ENCODE results near the gene NCOA1. TPM values are rescaled to one million over a fixed set of nuclear protein-coding genes. Genes with fewer than 3 reads are reported as not detected.
"Not testable (repeated sequence)": the region's sequence is repeated elsewhere in the genome, so short reads cannot be mapped to it uniquely, and the experiment has no call there.

NCOA1 gene
- total RNA-seq, 1 donor from 2014 or later, result 20.1 TPM

GRCh38 chr2:24579053-24579803 lies 88.2 kb downstream of the NCOA1 start:
- Mint-ChIP-seq H3K4me3 (no peak overlapping the region), H3K36me3 (ENCODE audit: low read depth) (peaks cover 20% of the 10 kb centered on the region), H3K27me3 (ENCODE audit: low read depth) (no peaks in the 10 kb centered on the region), H3K27ac (ENCODE audit: unreplicated experiment) (no peak overlapping the region), H3K4me1 (peaks cover 36% of the 10 kb centered on the region), H3K9me3 (peaks cover 11% of the 10 kb centered on the region)
- no peak for DNase-seq (ENCODE audit: low read depth, low spot score)
- TF ChIP-seq CTCF (conservative IDR thresholded peaks at IDR 0.05), result no peak

GRCh38 chr2:24580561-24580960 lies 89.5 kb downstream of the NCOA1 start:
- H3K27me3 Mint-ChIP-seq (ENCODE audit: low read depth), result no peaks in the 10 kb centered on the region
- no peak for TF ChIP-seq CTCF (conservative IDR thresholded peaks at IDR 0.05)

GRCh38 chr2:24581971-24582370 lies 90.9 kb downstream of the NCOA1 start:
- H3K27ac Mint-ChIP-seq (ENCODE audit: unreplicated experiment); H3K4me3 Mint-ChIP-seq: not testable (repeated sequence)
- H3K4me1 Mint-ChIP-seq, result peaks cover 26% of the 10 kb centered on the region

More at GRCh38 chr2:24580561-24580960, 89.5 kb downstream of the NCOA1 start:
- Mint-ChIP-seq H3K27ac (ENCODE audit: unreplicated experiment) (no peak overlapping the region), H3K36me3 (ENCODE audit: low read depth) (peaks cover 20% of the 10 kb centered on the region), H3K4me1 (peaks cover 36% of the 10 kb centered on the region), H3K4me3 (no peak overlapping the region), H3K9me3 (peaks cover 11% of the 10 kb centered on the region)
- DNase-seq (ENCODE audit: low read depth, low spot score), result no peak

GRCh38 chr2:24586955-24587354 lies 95.9 kb downstream of the NCOA1 start:
- Mint-ChIP-seq H3K27ac (ENCODE audit: unreplicated experiment) (no peak overlapping the region), H3K4me3 (no peak overlapping the region), H3K9me3 (peaks cover 4% of the 10 kb centered on the region), H3K27me3 (ENCODE audit: low read depth) (no peaks in the 10 kb centered on the region), H3K36me3 (ENCODE audit: low read depth) (peaks cover 14% of the 10 kb centered on the region), H3K4me1 (peaks cover 5% of the 10 kb centered on the region)
- no peak for TF ChIP-seq CTCF (conservative IDR thresholded peaks at IDR 0.05)
- no peak for DNase-seq (ENCODE audit: low read depth, low spot score)

More at GRCh38 chr2:24581971-24582370, 90.9 kb downstream of the NCOA1 start:
- H3K36me3 Mint-ChIP-seq (ENCODE audit: low read depth), result peaks cover 22% of the 10 kb centered on the region
- H3K27me3 Mint-ChIP-seq (ENCODE audit: low read depth); DNase-seq (ENCODE audit: low read depth, low spot score): not testable (repeated sequence)
- peaks cover 11% of the 10 kb centered on the region for H3K9me3 Mint-ChIP-seq

GRCh38 chr2:24588294-24588693 lies 97.2 kb downstream of the NCOA1 start:
- peaks cover 5% of the 10 kb centered on the region for H3K4me1 Mint-ChIP-seq
- no peak for DNase-seq (ENCODE audit: low read depth, low spot score)
- H3K27me3 Mint-ChIP-seq (ENCODE audit: low read depth), result no peaks in the 10 kb centered on the region
- H3K27ac Mint-ChIP-seq (ENCODE audit: unreplicated experiment), result no peak overlapping the region
- no peak for TF ChIP-seq CTCF (conservative IDR thresholded peaks at IDR 0.05)
- H3K4me3 Mint-ChIP-seq, result no peak overlapping the region
- no peaks in the 10 kb centered on the region for H3K9me3 Mint-ChIP-seq
- H3K36me3 Mint-ChIP-seq (ENCODE audit: low read depth), result peaks cover 7% of the 10 kb centered on the region

GRCh38 chr2:24592441-24593100 lies 101.5 kb downstream of the NCOA1 start:
- Mint-ChIP-seq H3K4me3 (no peak overlapping the region), H3K27ac (ENCODE audit: unreplicated experiment) (no peak overlapping the region), H3K27me3 (ENCODE audit: low read depth) (no peaks in the 10 kb centered on the region), H3K9me3 (no peaks in the 10 kb centered on the region), H3K36me3 (ENCODE audit: low read depth) (peaks cover 5% of the 10 kb centered on the region), H3K4me1 (peaks cover 12% of the 10 kb centered on the region)
- no peak for DNase-seq (ENCODE audit: low read depth, low spot score)
- TF ChIP-seq CTCF (conservative IDR thresholded peaks at IDR 0.05), result no peak

Data from neural crest cell (in vitro differentiated cells).